Measurements from ENCODE around the gene CLDND1.

The CLDND1 gene

GRCh38 chr3:98554580-98554979 lies 31.9 kb upstream of the CLDND1 start:
- no peaks in the 10 kb centered on the region for H3K79me2 ChIP-seq (ENCODE audit: insufficient read depth, low read length)
- H3K27ac ChIP-seq (ENCODE audit: low read depth, low read length), result peak overlapping the region; percentile 85; the same call in 1 of the 2 replicates
- peak overlapping the region; percentile 34; the same call in 1 of the 2 replicates for H3K9ac ChIP-seq (ENCODE audit: low read length)
- H3K36me3 ChIP-seq (ENCODE audit: low read length), result no peaks in the 10 kb centered on the region
- H3F3A ChIP-seq (ENCODE audit: insufficient read depth), result peaks cover 16% of the 10 kb centered on the region
- no peak overlapping the region for H3K4me3 ChIP-seq (ENCODE audit: insufficient read depth, low read length, poor library complexity, severe bottlenecking)
- H3K4me2 ChIP-seq (ENCODE audit: low read depth, low read length, poor library complexity, severe bottlenecking), result peak overlapping the region; percentile 74
- TF ChIP-seq EZH2phosphoT487 (conservative IDR thresholded peaks at IDR 0.05; ENCODE audit: low read length) (no peak), CTCF (IDR thresholded peaks at IDR 0.05; ENCODE audit: insufficient read depth, low read length, poor library complexity, severe bottlenecking) (no peak)
- no peak overlapping the region for H2AFZ ChIP-seq (ENCODE audit: low read depth, low read length, severe bottlenecking)
- H3K27me3 ChIP-seq (ENCODE audit: low read length), result no peaks in the 10 kb centered on the region
- no peaks in the 10 kb centered on the region for H4K20me1 ChIP-seq (ENCODE audit: low read depth, low read length)
- H3K9me2 ChIP-seq (replicated peaks; ENCODE audit: insufficient read depth, low read length), result no peaks in the 10 kb centered on the region
- H3K9me3 ChIP-seq (ENCODE audit: insufficient read depth, low read length), result no peaks in the 10 kb centered on the region

GRCh38 chr3:98553753-98554152 lies 31.1 kb upstream of the CLDND1 start:
- no peak overlapping the region for H3K4me3 ChIP-seq (ENCODE audit: insufficient read depth, low read length, poor library complexity, severe bottlenecking)
- no peaks in the 10 kb centered on the region for H3K9me3 ChIP-seq (ENCODE audit: insufficient read depth, low read length)
- TF ChIP-seq CTCF (IDR thresholded peaks at IDR 0.05; ENCODE audit: insufficient read depth, low read length, poor library complexity, severe bottlenecking) (no peak), EZH2phosphoT487 (conservative IDR thresholded peaks at IDR 0.05; ENCODE audit: low read length) (no peak)
- H3K4me2 ChIP-seq (ENCODE audit: low read depth, low read length, poor library complexity, severe bottlenecking), result peak overlapping the region; percentile 74
- no peak overlapping the region for H2AFZ ChIP-seq (ENCODE audit: low read depth, low read length, severe bottlenecking)
- peaks cover 16% of the 10 kb centered on the region for H3F3A ChIP-seq (ENCODE audit: insufficient read depth)
- H3K9ac ChIP-seq (ENCODE audit: low read length), result no peak overlapping the region
- no peaks in the 10 kb centered on the region for H4K20me1 ChIP-seq (ENCODE audit: low read depth, low read length)
- no peak overlapping the region for H3K27ac ChIP-seq (ENCODE audit: low read depth, low read length)
- H3K79me2 ChIP-seq (ENCODE audit: insufficient read depth, low read length), result no peaks in the 10 kb centered on the region
- H3K36me3 ChIP-seq (ENCODE audit: low read length), result no peaks in the 10 kb centered on the region
- H3K9me2 ChIP-seq (replicated peaks; ENCODE audit: insufficient read depth, low read length), result no peaks in the 10 kb centered on the region
- H3K27me3 ChIP-seq (ENCODE audit: low read length), result no peaks in the 10 kb centered on the region

GRCh38 chr3:98553021-98553563 lies 30.4 kb upstream of the CLDND1 start:
- Histone ChIP-seq H3K4me2 (ENCODE audit: low read depth, low read length, poor library complexity, severe bottlenecking) (peak overlapping the region; percentile 74), H3K27ac (ENCODE audit: low read depth, low read length) (no peak overlapping the region), H3K9me3 (ENCODE audit: insufficient read depth, low read length) (no peaks in the 10 kb centered on the region), H3K79me2 (ENCODE audit: insufficient read depth, low read length) (no peaks in the 10 kb centered on the region), H3K4me3 (ENCODE audit: insufficient read depth, low read length, poor library complexity, severe bottlenecking) (no peak overlapping the region), H3K27me3 (ENCODE audit: low read length) (no peaks in the 10 kb centered on the region), H3F3A (ENCODE audit: insufficient read depth) (peaks cover 12% of the 10 kb centered on the region), H2AFZ (ENCODE audit: low read depth, low read length, severe bottlenecking) (no peak overlapping the region), H4K20me1 (ENCODE audit: low read depth, low read length) (no peaks in the 10 kb centered on the region), H3K9ac (ENCODE audit: low read length) (no peak overlapping the region), H3K36me3 (ENCODE audit: low read length) (no peaks in the 10 kb centered on the region), H3K9me2 (replicated peaks; ENCODE audit: insufficient read depth, low read length) (no peaks in the 10 kb centered on the region)
- TF ChIP-seq EZH2phosphoT487 (conservative IDR thresholded peaks at IDR 0.05; ENCODE audit: low read length) (no peak), CTCF (IDR thresholded peaks at IDR 0.05; ENCODE audit: insufficient read depth, low read length, poor library complexity, severe bottlenecking) (no peak)

Data from SU-DHL-6 (cell line).